ENCODE measurements around the gene SPHK2.

DNA sequence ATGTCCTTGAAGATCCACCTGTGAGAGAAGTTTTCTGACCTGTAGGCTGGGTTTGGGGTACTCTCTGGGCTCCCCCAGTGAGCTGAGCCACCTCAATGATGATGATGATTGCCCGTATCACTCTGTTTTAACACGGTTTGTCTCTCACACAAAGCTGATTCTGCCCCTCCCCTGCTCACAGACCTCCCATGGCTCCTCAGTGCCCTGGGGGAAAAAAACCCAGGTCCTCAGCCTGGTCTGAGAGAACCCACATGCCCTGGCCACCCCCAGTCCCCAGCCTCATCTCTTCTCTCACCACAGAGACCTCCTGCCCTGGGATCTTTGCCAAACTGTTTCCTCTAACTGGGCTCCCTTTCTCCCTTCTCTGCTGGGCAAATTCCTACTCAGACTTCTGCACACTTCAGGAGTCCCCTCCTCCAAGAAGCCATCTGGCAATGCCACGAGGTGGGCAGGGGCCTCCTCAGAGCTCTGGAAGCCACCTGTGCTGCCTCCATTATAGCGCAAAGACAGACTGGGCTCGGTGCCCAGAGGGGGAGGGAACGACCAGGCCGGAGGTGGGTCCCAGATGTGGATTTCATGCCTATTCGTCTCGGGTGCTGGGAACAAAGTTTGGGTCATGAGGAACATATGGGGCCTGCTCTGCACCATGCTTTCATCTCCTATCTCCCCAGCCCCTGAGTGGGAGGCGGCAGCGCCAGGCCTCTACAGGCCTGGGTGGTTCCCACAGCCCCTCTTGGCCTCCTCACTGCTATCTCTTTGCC is 35.2 kb downstream of the SPHK2 start:
- TF ChIP-seq EZH2phosphoT487 (IDR thresholded peaks at IDR 0.05; ENCODE audit: insufficient read depth, low read depth) (no peak), EZH2 (IDR thresholded peaks at IDR 0.05; ENCODE audit: insufficient read depth, poor library complexity, severe bottlenecking) (no peak)

Measured in GM23248 (cell line).